GM18502 (cell line): ENCODE results near the gene HDAC7.
"Not testable (repeated sequence)": the region's sequence is repeated elsewhere in the genome, so short reads cannot be mapped to it uniquely, and the experiment has no call there.

ENCODE experiments used
- ATAC-seq: cut with Tn5 transposase; IDR thresholded peaks from one replicate; pipeline ENCODE4 v1.9.1; 2021; ENCODE audit warnings: mild to moderate bottlenecking; ENCODE audit not compliant: unreplicated experiment, poor library complexity

HDAC7 gene

DNA sequence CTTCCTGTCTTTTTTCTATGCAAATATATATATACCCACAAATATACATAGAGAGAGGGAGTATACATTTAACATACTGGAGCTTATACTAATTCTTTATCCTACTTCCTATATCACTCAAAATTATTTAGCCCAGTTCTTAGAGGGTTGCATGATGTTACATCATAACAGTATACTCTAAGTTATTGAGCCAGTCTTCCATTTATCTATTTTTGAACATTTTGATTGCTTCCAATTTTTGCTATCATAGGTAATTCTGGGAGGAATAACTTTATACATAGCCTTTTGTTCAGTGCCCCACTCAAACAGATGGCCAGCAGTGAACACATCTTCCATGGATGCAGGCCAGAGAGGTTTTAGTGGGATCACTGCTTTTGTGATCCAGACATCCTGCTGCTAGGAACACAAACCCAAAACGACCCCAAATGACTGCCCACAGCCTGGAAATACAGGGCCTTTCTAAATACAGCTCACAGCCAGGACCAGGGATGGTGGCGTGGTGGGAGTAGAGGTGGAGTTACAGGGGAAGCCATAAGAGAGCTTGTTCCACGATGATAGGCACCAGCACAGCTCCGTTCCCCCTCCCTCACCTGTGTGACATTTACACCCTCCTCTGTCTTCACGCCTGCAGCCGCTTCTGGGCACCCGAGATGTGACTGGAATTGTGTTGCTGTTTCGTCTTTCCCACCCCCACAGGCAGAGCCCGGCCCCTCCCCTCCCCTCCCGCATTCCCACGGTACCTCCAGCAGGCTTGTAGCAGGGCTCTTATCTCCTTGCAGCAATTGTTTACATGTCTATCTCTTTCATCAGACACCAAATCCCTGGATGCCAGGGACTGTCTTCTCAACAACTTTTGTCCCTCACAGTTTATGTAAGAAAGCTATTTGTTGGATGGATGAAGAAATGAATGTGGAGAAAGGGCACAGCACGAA is 30.7 kb upstream of the HDAC7 start:
- ATAC-seq = no peak

DNA sequence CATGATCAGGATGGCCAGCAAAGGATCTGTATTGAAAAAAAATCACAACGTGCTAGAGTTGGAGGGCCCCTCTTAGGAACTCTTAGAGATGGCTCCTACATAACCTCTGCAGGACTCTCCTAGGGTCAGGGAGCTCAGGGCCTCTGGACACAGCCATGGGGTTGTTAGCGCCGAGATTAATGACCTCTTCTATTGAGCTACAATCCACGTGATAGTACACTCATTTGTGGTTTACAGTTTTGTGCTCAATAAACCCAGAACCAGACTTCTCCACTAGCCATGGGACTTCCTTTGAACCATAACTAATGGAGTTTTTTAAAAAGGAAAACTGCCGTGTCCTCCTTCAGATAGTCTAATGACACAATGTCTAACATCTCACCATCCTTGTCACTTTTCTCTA is 29.6 kb upstream of the HDAC7 start:
- ATAC-seq = no peak

DNA sequence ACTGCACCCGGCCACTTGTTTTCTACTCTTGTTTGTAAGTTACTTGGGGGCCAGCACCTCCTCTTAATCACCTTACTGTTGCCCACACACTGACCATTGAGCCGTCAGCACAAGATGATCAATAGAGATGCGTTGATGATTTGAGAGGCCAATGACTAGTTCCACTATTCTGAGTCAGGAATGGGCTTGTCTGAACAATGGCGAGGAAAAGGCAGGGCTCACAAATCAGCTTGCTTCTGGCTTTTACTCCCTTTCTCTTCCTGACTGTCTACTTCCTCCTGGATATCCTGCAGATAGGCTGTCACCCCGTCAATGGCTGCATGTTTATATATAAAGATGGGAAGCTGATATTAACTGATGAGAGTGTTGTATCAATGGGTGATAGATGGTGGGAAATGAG is 29.1 kb upstream of the HDAC7 start:
- no peak for ATAC-seq

DNA sequence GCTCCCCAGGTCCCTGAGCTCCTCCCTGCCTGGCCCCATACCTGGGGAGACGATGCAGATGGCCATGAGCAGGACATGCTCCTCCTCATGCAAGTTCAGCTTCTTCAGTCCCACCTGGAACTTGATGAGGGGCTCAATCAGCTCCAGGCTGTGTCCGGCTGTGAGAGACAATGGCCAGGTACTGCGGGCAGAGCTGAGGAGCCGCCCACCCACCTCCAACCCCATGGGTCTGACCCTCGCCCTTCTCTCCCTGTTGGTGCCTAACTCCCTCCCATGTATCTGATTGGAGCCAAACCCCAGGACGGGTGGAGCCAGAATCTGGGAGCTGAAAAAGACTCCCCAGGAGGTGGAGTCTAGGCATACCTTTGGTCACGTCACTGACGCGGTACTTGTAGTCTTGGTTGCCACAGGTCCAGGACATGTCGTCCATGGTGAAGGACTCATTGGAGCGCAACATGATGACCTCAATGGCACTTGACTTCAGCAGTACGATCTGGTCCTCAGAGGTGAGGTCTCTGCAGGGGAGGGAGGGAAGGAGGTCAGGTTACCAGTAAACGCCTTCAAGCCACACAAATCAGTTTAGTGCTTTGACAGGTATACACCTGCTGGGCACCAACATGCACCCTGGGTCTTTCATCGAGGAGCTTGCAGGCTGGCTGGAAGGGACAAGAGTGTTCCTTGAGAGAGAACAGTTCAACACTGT is 26.7 kb upstream of the HDAC7 start:
- ATAC-seq = no peak

DNA sequence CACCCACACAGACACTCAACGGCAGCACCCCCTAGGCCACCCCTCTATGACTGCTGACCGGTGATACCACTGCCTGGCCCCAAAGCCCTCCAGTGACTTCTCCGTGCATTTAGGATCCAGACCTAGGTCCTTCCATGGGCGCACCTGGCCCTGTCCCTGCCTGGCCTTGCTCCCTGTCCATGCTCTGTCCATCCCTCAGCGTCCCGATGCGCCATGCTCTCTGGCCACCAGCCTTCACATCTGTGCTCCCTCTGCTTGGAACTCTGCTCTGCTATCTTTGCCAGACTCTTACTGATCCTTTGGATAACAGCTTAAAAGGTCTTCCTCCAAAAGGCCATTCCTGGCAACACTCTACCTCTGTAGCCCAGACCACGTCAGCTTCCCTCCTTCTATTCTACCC is 25.4 kb upstream of the HDAC7 start:
- no peak for ATAC-seq

DNA sequence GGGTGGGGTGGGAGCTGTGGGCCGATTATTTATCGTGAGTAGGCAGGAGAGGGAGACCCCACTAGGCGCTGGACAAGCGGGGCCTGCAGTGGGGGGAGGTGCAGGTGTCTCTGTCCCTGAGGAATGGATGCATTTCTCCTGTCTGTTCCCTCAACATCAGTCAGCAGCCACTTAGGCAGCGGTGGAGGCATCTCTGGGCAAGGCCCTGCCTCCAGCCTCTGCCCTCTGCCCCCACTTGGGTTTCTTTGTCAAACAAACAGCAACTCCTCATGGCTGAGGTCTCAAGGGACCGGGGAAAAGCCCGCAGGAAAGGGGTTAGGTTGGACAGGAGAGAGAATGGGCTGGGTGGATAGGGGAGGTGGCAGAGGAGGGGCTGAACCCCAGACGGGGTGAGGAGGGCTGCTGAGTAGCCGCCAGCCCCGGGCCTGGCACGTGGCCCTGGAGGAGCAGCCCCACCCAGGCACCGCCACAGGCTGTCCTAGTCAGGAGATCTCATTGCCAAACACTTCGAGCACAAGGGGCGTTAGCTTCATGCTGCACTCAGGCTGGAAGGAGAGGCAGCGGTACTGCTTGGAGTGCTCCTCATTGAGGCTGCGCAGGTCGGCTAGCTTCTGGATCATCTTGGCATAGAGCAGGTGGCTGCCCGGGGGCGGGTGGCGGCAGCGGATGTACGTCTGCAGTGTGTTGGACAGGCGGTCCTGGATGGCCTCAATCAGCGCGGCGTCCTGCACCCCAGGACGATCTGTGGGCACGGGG is 24.7 kb upstream of the HDAC7 start:
- no peak for ATAC-seq

DNA sequence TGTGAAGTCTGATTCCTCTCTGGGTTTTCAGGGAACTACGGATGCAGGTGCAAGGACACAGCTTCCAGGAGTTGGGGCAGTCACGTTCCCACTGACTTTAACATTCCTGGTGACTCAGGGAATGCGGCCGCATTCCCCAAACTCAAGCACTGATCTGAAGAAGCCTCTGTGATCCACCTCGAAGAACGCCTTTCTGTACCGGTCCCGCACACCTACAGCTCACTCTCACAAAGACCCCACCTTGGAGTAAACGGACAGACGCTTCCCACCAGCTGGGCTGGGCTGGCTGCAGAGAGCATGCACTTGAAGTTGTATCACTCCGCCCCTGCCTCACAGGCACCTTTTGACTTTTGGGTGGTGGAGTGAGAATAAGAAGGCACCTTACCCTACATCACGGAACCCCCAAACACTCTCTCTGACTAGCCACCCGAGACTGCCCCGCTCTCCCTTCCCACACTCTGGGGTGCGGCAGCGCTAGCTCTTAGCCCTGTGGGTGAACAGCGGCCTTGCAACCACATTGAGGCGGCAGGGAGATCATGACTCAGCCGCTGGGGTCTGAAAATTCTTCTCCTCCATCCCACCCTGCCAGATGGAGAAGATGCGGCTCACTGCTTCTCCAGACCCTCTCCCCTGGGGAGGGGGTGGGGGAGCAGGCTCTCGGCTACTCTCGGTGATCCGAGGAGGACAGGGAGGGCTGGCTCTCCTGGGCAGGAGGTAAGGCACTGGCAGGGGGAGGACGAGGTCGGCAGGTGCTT is 23.7 kb upstream of the HDAC7 start:
- ATAC-seq = no peak

DNA sequence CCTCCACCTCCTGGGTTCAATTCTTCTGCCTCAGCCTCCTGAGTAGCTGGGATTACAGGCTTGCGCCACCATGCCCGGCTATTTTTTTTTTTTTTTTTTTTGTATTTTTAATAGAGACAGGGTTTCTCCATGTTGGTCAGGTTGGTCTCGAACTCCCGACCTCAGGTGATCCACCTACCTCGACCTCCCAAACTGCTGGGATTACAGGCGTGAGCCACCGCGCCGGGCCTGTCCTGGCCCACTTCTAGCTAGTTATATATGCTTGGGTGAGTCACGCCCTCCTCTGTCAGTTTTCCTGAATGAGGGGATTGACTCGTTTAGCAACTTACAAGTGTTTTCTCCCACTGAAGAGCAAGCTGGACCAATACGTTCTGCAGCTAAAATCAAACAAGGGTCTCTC is 22.8 kb upstream of the HDAC7 start:
- not testable (repeated sequence) for ATAC-seq

DNA sequence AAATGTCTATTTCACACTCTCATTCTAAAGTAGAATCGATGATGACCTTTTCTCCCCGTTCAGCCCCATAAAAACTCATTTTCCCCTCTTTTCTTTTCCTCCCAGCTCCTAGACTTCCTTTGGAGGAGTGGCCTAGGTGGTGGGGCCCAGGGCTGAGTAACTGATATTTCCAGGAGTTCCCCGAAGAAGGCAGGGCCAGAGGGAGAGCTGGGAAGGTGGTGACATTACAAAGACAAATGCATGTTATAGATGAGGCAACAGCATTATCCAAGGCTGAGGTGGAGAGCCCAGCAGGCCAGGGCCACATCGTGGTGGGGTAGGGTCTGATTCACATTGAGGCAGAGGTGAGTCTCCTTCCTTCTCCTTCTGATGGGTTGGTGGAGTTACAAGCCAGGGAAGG is 22.2 kb upstream of the HDAC7 start:
- ATAC-seq = no peak

DNA sequence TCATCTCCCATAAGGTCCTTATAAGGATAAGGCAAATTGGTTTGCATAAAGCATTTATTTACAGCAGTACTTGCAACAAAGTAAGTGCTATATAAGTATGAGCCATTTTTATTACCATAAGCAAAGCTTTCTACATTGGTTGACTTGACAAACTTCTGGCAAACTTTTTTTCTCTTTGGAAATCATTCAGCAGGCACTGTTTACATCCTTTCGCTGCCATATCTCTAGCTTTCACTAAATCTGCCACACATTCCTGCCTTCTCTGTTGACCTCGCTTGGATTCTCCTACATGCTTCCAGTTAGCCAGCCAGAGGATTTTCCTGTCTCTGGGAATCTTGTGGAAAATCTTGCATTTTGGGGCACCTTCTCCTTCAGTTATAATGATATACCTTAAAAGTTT is 21.8 kb upstream of the HDAC7 start:
- no peak for ATAC-seq

DNA sequence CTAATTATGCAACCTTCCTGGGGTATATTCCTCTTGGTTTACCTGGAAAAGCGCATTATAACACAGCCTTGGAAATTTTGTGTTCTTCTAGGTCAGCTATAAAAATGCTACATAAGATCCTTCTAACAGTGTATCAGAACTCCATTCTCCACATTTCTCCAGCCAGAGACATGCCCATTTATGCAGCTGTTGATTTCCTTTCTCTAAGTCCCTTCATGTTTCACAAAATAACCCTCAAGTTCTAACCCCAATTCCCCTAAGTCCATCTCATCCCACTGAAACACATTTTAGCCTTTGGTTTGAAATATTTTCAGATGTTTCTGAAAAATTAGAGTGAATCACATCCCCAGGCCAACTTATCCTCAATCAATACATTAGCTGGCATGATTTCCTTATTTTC is 20.9 kb upstream of the HDAC7 start:
- ATAC-seq = no peak

DNA sequence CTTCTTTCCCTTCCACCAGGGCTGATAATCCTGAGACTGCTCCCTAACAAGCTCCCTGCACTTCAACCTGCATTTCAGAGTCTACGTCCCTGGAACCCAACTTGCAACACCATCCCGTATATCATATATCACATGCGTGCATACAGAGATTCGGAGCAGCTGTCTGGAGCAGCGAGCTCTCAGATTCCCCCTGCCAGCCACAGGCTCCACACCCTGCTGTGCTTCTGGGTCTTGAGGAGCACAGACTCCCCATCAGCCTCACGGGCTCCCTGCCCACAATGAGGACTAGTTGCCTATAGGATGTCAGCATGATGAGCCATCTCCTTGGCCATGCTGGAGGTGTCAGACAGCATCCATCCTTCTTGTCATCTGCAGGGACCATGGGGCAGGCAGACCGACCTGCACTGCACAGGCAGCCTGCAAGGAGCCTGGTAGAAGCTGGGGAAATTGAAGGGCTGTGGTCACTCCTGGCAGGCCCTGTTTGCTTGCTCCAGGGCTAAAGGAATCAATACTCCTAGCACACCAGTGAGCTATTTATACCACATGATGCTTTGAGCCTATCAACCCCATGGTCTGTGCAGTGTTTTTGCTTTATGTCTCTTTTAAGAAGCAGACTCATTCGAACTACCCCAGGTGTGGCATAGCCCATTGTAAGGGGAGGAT is 19.6 kb upstream of the HDAC7 start:
- ATAC-seq = no peak

DNA sequence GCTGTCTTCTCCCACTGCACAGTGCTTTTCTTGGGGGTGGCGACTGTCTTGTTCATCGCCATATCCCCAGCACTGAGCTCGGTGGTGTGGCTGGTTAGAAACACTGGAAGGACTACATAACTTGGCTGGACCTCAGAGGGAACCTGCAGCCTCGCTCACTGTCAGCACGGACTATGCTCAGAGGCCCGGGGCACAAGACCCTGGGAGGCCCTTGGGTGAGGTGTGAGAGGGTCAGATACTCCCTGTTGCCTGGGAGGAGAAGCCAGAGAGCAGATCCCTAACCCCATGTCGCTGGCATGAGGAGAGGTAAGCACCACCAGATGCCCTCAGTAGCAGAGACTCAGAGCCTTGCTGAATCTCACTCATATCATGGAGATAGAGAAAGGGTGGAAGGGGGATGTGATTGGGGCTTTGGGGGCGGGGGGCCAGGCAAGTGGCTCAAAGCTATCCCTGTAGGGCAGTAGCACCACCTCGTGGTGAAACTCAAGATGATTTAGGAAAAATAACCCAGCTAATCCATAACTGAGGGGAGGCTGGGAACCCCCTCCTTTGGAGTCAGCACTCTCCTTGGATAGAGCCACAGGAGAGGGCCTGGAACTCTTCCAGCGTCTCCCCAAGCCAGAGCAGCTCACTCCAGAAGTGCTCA is 18.7 kb upstream of the HDAC7 start:
- no peak for ATAC-seq

DNA sequence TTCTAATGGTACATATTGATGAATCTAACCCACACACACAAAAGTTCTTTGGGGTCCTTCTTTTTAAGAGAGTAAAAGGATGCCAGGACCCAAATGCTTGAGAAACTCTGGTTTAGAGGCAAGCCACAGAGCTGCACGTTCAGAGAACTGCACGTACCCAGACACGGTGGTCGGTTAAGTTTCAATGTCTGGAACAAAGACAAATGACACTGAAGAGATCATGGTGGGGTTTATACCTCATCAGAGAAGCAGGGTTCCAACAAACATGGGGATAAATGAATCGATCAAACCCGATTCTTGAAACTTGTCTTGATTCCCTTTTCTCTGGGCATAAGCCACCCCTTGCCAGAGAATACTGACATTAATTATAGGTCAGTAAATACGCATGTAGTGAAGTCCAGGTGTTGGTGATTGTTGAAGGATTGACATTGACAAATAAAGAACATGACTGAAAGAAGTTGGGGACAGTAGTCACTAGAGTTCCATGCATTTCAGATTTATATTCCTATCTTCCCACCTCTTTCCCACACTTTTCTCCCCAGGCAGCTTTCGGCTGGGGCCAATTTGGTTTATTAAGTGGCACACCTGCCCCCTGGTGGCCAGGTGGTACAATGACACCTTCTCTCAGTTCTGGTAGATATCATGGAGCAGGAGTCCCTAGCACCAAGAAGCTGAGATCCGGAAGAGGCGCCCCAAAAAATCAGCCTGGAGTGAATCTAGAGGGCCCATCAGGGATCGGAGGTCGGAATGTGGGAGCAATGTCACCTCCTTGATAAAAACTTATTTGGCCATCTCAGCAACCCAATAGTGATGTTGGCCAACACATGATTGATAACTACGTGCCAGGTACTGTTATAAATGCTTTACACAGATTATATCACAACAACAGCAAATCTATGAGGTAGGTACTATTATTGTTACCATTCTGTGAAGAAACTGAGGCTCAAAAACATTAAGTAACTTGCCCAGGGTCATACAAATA is 17.8 kb upstream of the HDAC7 start:
- ATAC-seq = no peak

DNA sequence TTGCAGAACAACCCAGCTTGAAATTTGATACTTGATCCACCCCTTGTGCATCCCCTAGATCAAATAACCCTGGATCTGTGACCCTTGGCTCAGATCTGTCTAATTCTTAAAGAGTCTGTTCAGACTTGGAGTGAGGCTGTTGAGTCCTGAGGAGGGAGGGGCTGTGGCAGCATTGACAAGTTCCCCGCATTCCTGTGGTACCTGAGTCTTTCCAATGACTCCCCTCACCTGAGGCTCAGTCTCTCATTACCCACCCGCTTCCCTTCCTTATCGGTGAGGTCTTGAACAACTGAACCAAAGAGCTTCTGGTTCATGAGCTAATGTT is 16.1 kb upstream of the HDAC7 start:
- no peak for ATAC-seq

DNA sequence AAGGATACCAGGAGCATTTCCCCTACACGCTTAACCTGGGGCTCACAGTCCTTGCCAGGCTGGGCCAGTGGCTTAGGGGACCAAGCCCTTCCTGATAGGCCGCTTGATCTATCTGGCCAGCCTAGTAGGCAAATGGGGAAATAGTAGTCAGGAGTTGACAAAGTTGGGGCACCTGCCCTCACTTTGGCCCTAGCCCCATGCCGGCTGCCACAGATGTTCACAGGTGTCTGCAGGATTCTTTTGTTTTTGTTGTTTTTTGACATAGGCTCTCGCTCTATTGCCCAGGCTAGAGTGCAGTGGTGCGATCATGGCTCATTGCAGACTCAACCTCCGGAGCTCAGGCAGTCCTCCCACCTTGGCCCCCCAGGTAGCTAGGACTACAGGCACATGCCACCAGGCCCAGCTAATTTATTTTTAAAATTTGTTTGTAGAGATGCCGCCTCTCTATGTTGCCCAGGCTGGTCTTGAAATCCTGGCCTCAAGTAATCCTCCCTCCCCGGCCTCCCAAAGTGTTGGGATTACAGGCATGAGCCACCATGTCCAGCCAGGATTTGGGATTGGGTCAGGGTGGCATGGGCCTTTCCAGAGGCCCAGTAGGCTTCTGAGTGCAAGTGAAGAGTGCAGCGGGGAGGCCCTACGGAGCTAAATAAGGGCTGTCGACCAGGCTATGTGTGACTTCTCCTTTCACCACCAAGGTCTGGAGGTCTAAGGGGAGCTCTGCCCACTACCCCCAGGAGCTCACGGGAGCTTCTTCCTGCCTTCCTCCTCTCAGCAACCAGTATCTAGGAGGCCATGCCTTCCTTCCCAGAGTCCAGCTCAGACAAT is 15.5 kb upstream of the HDAC7 start:
- no peak for ATAC-seq

DNA sequence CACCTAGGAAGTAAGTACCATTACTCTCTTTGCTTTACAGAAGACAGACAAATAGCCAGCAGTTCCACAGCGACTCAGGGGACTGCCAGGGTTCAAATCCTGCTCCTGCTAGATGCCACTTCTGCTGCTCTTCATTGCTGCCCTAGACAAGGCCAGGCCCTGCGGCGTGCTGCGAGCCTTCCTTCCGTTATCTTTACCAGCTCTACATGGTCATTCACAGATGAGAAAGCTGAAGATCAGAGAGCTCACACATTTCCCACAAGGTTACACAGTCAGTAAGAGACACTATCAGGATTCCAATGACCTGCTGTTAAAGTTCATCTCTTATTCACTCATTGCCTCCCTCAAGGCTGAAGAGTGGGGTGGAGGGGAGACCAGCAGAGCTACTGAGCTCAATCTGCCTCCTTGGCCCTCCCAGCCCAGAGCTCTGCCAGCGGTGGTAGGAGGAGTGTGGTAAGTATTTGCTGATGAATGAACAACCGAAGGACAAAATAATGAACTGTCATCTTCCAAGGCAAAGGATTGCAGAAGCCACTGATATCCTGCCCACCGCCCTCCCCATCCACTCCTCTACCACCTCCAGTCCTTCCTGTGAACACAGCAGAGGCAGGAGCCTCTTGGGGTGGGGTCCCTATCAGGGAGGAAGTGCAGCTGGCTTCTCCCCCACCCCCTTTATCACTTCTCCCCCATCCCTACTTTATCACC is 14.6 kb upstream of the HDAC7 start:
- ATAC-seq = no peak
